ENCODE data around the gene ZNF117. TPM values are rescaled to one million over a fixed set of nuclear protein-coding genes. Genes with fewer than 3 reads are reported as not detected.

The ZNF117 gene
- total RNA-seq = 5.0 and 6.5 TPM in 2 replicates

DNA sequence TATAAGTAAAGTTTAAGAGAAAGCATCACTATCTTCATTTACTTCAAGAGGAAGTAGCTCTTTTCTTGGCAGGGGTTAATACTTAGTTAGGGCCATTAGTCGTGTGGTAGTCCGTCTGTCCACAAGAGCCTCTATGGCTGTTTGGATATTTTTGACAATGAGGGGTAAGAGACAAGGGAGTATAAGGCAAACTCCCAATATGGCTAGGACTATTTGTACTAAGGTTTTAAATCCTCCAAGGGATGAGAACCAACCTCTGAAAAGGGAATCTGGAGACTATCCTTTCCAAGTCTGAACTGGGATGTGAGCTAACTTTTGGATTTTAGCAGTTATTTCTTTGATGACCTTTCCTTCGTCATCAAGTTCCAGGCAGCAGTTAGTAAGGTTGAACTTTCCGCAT is at the start of gene ZNF117:
TSS of gene ZNF117 (minus strand) at position 101 of the 400 bp plus-strand sequence.

DNA sequence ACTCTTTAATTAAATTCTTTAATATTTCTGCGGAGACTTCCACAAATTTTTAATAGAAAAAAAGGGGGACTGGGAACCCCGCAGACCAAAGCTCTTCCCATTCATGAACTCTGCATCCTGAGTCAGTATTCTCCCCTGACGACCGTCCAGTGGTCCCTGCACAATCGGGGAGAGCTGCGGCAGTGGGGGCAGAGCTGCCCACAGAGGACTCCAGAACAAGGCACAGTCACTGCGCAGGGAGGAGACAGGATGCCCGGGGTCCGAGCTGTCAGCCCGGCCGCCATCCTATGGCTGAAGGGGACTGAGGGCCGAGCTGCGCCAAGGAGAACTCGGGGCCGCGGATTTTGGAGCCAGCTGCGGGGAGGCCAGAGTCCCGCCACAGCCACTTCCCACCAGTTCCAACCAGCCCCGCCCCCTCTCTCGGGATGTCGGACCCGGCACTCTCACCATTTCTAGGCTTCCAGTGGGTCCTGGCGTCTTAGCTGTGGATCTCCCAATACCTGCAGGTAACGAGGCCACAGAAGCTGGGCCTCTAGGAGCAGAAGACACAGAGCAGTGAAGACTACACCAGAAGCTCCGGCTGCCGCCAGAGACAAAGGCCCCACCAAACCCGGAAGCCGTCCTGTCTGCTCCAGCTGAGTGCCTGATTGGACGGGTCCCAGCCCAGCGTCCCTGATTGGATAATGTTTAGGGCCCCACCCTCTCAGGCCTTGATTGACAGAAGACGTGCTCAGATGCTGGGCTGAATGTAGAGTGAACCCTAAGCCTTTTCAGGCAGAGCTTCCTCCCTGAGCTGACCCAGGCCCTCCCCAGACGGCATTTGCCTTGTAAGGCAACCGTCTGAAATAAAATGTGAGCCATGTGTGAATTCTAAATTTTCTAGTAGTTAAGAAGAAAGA is 15.5 kb upstream of the ZNF117 start, which contains the start of gene ERV3-1:
TSS of gene ERV3-1 (minus strand) at position 594 of the 899 bp plus-strand sequence. CDS start 13,661 bp downstream, outside the sequence.

Other genes starting within 250 kb of the ZNF117 start
- gene ZNF138, start 196.6 kb downstream of the ZNF117 start, total RNA-seq = 2.2 and 7.6 TPM in 2 replicates
- gene ZNF273, start 87.8 kb downstream of the ZNF117 start, total RNA-seq = 3.1 and 4.2 TPM in 2 replicates
- gene ERV3-1, start 15.7 kb upstream of the ZNF117 start, total RNA-seq = 9.0 and 9.9 TPM in 2 replicates